GM19351 (cell line): ENCODE results near the gene HSD17B8.
"Not testable (repeated sequence)": the region's sequence is repeated elsewhere in the genome, so short reads cannot be mapped to it uniquely, and the experiment has no call there.

Experiments used
- ATAC-seq: cut with Tn5 transposase; IDR thresholded peaks from one replicate; pipeline ENCODE4 v1.9.1; 2021; ENCODE audit warnings: mild to moderate bottlenecking, moderate library complexity; ENCODE audit not compliant: unreplicated experiment

Gene HSD17B8

GRCh38 chr6:33205191-33206026 lies 954 bp downstream of the HSD17B8 start:
- no peak for ATAC-seq

DNA sequence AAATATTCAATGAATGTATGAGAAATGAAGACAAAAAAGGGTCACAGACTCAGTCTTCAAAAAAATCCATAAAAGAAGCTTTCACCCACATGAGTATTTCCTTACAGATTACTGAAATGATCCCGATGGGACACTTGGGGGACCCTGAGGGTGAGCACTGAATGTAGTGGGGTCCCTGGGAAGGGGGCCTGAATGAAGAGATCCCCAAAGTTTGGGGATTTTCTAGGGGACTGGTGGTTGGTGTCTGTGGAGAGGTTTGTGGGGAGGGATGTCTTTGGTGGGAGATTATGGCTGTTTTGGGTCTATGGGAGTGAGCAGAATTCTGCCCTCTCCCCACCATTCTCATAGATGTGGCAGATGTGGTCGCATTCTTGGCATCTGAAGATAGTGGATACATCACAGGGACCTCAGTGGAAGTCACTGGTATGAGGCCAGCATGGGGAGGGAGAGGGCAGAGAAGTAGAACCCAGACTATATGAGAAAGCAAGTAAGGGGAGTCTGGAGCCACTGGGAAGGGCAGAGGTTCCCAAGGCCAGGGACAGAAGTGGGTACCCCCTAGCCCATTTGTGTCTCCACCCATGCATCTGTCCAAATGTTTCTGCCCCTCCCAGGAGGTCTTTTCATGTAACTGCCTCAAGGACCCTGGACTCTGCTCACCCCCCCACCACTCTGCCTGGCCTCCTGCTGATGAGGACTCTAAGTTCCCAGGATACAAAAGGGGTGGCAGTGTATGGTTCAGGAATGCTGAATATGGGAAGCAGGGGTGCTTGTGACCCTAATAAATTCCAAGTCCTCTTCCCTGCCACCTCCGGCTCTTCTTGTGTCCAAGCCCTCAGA lies 1.8 kb downstream of the HSD17B8 start:
- no peak for ATAC-seq

DNA sequence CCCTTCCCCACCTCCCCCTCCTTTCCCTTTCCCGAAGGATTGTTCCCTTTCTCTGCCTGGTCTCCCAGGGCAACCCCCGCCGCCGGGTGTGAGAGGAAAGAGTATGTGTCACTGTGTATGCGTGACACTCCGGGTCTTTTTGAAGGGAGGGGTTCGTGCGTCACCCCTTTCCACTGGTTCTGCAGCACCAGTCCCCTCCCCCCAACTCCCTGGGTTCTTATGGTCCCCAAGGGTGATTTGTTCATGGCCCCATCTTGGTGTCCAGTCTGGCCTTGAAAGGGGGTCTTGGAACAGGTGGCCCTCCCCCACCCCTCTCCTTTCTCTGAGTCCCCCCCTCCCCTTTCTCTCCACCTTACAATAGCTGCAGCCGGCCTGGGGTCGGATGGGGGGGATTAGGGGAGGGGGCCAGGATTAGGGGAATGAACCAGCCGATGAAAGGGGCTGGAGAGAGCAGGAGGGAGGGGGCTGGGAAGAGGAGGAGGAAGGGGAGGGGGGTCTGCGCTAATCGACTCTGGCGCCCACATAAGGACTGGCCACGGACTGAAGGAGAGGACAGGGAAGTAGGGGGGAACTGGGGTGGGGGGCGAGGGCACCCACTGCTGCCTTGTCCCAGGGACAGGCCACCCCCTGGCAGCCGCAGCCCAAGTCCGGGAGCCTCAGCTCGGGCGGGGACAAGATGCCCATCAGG lies 2.6 kb downstream of the HSD17B8 start:
- ATAC-seq: no peak

GRCh38 chr6:33207552-33208090 lies 3.2 kb downstream of the HSD17B8 start:
- no peak for ATAC-seq

- no peak for ATAC-seq
These were observed 3.9 kb downstream of the HSD17B8 start, which contains the start of gene RING1 for GRCh38 chr6:33208091-33208967. TSS of gene RING1 (plus strand) at chr6:33208500. CDS start at chr6:33208823, 323 bp downstream.

DNA sequence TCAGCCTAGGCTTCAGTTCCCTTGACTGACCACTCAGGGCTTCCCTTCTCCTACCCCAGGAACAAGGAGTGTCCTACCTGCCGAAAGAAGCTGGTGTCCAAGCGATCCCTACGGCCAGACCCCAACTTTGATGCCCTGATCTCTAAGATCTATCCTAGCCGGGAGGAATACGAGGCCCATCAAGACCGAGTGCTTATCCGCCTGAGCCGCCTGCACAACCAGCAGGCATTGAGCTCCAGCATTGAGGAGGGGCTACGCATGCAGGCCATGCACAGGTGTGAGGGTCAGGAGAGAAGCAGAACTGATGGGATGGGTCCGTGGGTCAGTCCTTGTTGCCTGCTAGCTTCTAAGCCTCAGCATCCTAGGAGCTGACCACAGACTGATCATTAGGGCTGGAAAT lies 5.4 kb downstream of the HSD17B8 start:
- ATAC-seq: no peak

GRCh38 chr6:33211136-33211535 lies 6.7 kb downstream of the HSD17B8 start:
- ATAC-seq: no peak

DNA sequence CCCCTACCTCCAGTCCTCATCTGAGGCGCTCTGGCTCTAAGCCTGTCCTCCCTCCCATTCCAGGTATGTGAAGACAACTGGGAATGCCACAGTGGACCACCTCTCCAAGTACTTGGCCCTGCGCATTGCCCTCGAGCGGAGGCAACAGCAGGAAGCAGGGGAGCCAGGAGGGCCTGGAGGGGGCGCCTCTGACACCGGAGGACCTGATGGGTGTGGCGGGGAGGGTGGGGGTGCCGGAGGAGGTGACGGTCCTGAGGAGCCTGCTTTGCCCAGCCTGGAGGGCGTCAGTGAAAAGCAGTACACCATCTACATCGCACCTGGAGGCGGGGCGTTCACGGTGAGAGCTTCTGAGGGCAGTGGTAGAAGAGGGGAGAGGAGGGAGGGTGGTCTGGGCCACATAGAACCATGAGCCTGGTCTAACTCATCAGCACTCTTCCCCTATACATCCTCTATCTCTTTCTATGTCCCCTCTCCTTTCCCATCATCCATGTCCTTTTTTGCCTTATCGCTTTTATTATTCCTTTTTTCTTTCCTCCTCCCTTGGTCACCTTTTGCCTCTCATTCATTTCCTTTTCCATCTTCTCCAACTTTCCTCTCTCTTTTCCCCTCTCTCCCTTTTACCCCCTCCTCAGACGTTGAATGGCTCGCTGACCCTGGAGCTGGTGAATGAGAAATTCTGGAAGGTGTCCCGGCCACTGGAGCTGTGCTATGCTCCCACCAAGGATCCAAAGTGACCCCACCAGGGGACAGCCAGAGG lies 7.4 kb downstream of the HSD17B8 start:
- ATAC-seq: no peak

DNA sequence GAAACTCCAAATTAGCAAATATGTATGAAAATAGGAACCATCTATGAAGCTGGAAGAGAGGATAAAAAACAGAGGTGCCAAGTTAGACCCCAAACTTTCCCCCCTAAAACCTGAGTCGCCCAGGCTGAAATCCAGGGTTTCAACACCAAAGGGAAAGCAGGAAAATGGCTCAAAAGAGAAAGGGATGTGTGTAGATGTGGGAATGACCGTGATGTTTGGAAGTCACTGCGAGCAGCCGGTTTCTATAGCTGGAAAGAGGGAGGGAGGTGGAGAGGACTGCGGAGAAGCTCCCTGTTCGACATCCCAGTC lies 8.4 kb downstream of the HSD17B8 start:
- ATAC-seq: no peak

GRCh38 chr6:33213166-33213988 lies 8.9 kb downstream of the HSD17B8 start:
- ATAC-seq: no peak

GRCh38 chr6:33213989-33214335 lies 9.5 kb downstream of the HSD17B8 start:
- ATAC-seq: no peak

DNA sequence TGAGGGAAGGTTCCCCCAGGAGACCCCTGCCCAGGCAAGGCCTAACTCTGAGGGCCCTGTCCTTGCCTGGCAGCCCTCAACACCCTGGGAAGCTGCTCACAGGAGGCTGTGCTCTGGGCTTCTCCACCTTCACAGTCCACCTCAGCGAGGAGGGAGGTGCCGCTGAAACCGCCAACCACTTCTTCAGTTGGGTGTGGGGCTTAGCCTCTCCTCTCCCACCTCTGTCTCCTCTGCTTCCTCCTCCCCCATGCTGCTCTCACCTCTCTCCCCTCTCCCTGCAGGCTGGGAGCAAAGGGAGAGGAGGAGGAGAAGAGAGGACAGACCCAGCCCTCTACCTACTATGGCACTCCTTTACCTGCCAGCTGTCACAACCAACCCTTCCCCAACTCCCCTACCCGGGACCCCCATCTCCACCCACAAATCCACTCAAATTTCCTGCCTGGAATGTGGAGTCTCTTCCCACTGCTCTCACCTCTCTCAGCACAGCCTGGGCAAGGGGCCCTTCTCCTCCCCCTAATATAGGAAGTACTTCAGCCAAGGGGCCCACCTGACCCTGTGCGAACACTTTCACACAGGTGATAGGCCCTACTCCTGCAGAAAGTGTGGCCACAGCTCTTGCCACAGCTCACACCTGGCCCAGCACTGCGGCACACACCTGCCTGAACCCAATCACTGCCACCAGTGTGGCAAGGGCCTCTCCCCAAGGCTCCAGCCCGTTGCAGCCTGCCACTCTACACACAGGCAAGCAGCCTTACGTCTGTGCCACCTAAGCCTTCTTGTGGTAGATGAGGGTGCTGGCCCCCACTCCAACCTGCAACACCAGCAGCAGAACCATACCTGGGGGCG lies 11.0 kb downstream of the HSD17B8 start:
- ATAC-seq: no peak

DNA sequence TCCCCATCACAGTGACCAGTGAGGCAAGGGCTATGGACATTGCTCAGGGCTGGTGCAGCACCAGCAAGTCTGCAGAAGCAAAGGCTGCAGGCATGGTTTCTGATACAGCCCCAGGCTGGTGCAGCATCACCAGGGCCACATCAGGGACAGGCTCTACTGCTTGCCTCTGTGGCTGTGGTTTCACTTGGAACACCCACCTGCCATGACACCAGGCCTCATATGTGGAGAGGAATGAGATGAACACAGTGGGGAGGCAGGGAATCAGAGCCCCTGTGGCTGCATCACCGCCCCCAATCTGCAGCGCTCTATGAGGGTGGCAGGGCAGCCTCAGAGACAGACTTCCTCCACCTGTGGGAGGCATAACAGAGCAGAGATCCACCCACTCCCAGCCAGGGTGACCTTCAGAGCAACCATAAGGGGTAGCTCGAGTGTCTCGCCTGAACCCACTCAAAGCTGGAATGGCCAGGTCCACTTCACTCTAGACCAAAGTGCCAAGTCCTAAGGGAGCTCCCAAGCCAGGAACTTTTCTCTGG lies 11.7 kb downstream of the HSD17B8 start:
- ATAC-seq: no peak

- no peak for ATAC-seq
These were observed 12.8 kb downstream of the HSD17B8 start for GRCh38 chr6:33217246-33217645.

DNA sequence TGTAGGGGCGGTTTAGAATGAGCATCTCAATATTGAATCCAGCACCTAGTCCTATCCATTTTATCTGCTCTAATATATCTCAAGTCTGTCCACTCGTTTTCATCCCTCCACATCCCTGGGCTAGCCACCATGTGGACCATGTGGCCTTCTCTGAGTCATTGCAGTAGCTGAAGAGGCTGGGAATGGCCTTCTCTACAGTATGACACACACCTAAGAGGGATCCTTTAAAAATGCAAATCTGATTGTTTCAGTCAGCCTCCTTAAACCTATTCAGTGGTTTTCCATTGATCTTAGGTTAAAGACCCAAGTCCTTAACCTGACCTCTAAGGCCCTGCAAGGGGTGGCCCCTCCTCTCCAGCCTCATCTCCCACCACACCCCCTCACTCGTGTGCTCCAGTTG lies 13.2 kb downstream of the HSD17B8 start:
- ATAC-seq: no peak

DNA sequence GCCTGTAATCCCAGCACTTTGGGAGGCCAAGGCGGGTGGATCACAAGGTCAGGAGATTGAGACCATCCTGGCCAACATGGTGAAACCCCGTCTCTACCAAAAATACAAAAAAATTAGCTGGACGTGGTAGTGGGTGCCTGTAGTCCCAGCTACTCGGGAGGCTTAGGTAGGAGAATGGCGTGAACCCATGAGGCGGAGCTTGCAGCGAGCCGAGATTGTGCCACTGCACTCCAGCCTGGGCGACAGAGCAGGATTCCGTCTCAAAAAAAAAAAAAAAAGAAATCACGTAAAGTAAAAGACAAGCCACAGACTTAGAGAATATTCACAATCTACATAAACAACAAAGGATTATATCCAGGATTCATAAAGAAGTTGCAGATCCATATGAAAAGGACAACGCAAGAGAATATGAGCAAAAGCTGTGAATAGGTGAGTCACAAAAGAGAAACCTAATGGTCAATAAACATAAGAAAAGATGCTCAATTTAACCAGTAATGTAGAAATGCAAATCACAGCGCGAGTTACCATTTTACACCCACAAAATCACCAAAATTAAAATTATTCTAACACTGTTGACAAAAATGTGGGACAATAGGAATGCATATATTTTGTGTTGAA lies 22.2 kb downstream of the HSD17B8 start:
- ATAC-seq: not testable (repeated sequence)

- no peak for ATAC-seq
These were observed 30.8 kb downstream of the HSD17B8 start for GRCh38 chr6:33235221-33235634.
